Left lung (tissue), 10 donors: ENCODE measurements around the gene PIM3. TPM values are rescaled to one million over a fixed set of nuclear protein-coding genes. Genes with fewer than 3 reads are reported as not detected.

Source experiments
- ATAC-seq: fragments of 200-7000 bp; cut with Tn5 transposase; one replicate; pipeline ENCODE4 v1.9.1; 2020; ENCODE audit warnings: moderate library complexity
- DNase-seq, 4 donors: peaks; one replicate each; pipeline ENCODE4 v3.0.0-alpha.2; 2013 to 2020
- H3K27ac ChIP-seq, 2 donors: fragments of 200-600 bp; sonication (generic) in 1 of 2; one replicate each; pipeline versions ENCODE4 v1.5.0 to v1.8.0; 2020 to 2021
- H3K27me3 ChIP-seq, 2 donors: fragments of 200-600 bp; sonication (generic) in 1 of 2; one replicate each; pipeline versions ENCODE4 v1.5.0 to v1.8.0; 2020 to 2021
- H3K36me3 ChIP-seq, 2 donors: fragments of 200-600 bp; sonication (generic) in 1 of 2; one replicate each; pipeline versions ENCODE4 v1.5.0 to v1.8.0; 2020 to 2021
- H3K4me1 ChIP-seq, 2 donors: fragments of 200-600 bp; one replicate each; pipeline ENCODE4 v1.8.0; 2021
- H3K4me3 ChIP-seq, 2 donors: fragments of 200-600 bp; sonication (generic) in 1 of 2; one replicate each; pipeline versions ENCODE4 v1.5.0 to v1.8.0; 2020 to 2021; ENCODE audit warnings: mild to moderate bottlenecking in 1 of 2
- H3K9me3 ChIP-seq, 2 donors: fragments of 200-600 bp; sonication (generic) in 1 of 2; one replicate each; pipeline versions ENCODE4 v1.5.0 to v1.8.0; 2020 to 2021
- CTCF ChIP-seq, 2 donors: fragments of 200-600 bp; sonication (generic) in 1 of 2; IDR thresholded peaks; one replicate each; pipeline versions ENCODE4 v1.5.0 to v1.8.0; 2021; ENCODE audit warnings: antibody characterized with exemption in 2 of 2
- intact Hi-C, 2 donors: fragments of 100-400 bp; cut with DNase I; formaldehyde crosslinking; loops; one replicate each; pipeline versions ENCODE4 v1.11.2 to v1.14.2; 2022
- polyA plus RNA-seq, 6 donors: library from polyadenylated mRNA; unstranded; fragments of 120-200 nt; gene quantifications; one replicate each; pipeline ENCODE4 v1.2.1, GENCODE V29; 2013; ENCODE audit not compliant: insufficient read length in 6 of 6
- total RNA-seq, 2 donors: library from RNA; stranded (reverse); fragmentation: NEBNext Ultra II Directional; extraction: Animal tissue kit (Norgen Biotek cat#: 25700); gene quantifications; one replicate each; pipeline ENCODE4 v1.2.1, GENCODE V29; 2021
- donor health status: DM: no; HTN: yes; CAD: no.
- donor health status: DM: no; HTN: no; CAD: no.

The PIM3 gene
- total and polyA plus RNA-seq, 8 donors, result 21.3 to 129 (median 32.1) TPM

- H3K4me3 ChIP-seq, result no peak overlapping the region
- no peaks in the 10 kb centered on the region for H3K9me3 ChIP-seq
- peaks cover 0 to 7% of the 10 kb centered on the region in 2 donors for H3K4me1 ChIP-seq
- H3K36me3 ChIP-seq, result no peaks in the 10 kb centered on the region
- peak in 2 of 4 donors; percentile 58 to 65 for DNase-seq
- H3K27me3 ChIP-seq, result peaks cover 19 to 43% of the 10 kb centered on the region in 2 donors
- TF ChIP-seq CTCF (IDR thresholded peaks at IDR 0.05), result no peak
- no peak for ATAC-seq
- intact Hi-C loops, result no loop called here
- H3K27ac ChIP-seq, result no peak overlapping the region
Measured at GRCh38 chr22:50008151-50009040, 47.8 kb downstream of the PIM3 start.

- TF ChIP-seq CTCF (IDR thresholded peaks at IDR 0.05), result no peak
- no peak overlapping the region for H3K27ac ChIP-seq
- DNase-seq (peak in 1 of 4 donors; percentile 76), ATAC-seq (no peak)
- peaks cover 0 to 7% of the 10 kb centered on the region in 2 donors for H3K4me1 ChIP-seq
- H3K36me3 ChIP-seq, result no peaks in the 10 kb centered on the region
- intact Hi-C loops, result no loop called here
- no peaks in the 10 kb centered on the region for H3K9me3 ChIP-seq
- peaks cover 26 to 51% of the 10 kb centered on the region in 2 donors for H3K27me3 ChIP-seq
- no peak overlapping the region for H3K4me3 ChIP-seq
Measured at GRCh38 chr22:50009251-50009650, 48.7 kb downstream of the PIM3 start.

GRCh38 chr22:50009765-50010675 is 49.4 kb downstream of the PIM3 start:
- intact Hi-C loops, result no loop called here
- Histone ChIP-seq H3K27ac (no peak overlapping the region), H3K4me3 (no peak overlapping the region), H3K9me3 (no peaks in the 10 kb centered on the region), H3K27me3 (peaks cover 34 to 59% of the 10 kb centered on the region in 2 donors), H3K4me1 (peaks cover 5 to 13% of the 10 kb centered on the region in 2 donors), H3K36me3 (no peaks in the 10 kb centered on the region)
- peak in 1 of 4 donors; percentile 80 for DNase-seq
- no peak for ATAC-seq
- no peak for TF ChIP-seq CTCF (IDR thresholded peaks at IDR 0.05)

- Histone ChIP-seq H3K9me3 (no peaks in the 10 kb centered on the region), H3K27me3 (peaks cover 42 to 67% of the 10 kb centered on the region in 2 donors), H3K4me3 (no peak overlapping the region), H3K36me3 (no peaks in the 10 kb centered on the region), H3K4me1 (peaks cover 5 to 14% of the 10 kb centered on the region in 2 donors), H3K27ac (no peak overlapping the region)
- no peak for TF ChIP-seq CTCF (IDR thresholded peaks at IDR 0.05)
- no peak for ATAC-seq
- DNase-seq, result peak in 1 of 4 donors; percentile 72
- intact Hi-C loops, result no loop called here
Measured at GRCh38 chr22:50010676-50011446, 50.3 kb downstream of the PIM3 start.
